MCF 10A (cell line): ENCODE data around the gene FAM209A. TPM values are rescaled to one million over a fixed set of nuclear protein-coding genes. Genes with fewer than 3 reads are reported as not detected.

Source experiments
- BruUV-seq: library from RNA; stranded (reverse); fragments of 400-500 nt; replicated peaks from 2 replicates; lab custom pipeline; 2021; lab: Mats Ljungman, UMichigan
- CTCF ChIA-PET: fragments of 300-600 bp; sonication (Branson Sonifier 250); formaldehyde crosslinking; extraction: SDS; loops from one replicate; lab custom pipeline; 2021; ENCODE audit warnings: antibody characterized with exemption, inconsistent platforms; lab: Yijun Ruan, JAX
- POLR2A ChIA-PET: fragments of 300-600, 350-650 bp; sonication (Branson Sonifier 250); formaldehyde crosslinking; extraction: SDS; loops from one replicate; lab custom pipeline; 2020; ENCODE audit warnings: antibody characterized with exemption, inconsistent platforms; lab: Yijun Ruan, JAX
- DNase-seq: peaks from one replicate; pipeline ENCODE4 v3.0.0-alpha.2; 2018; ENCODE audit not compliant: unreplicated experiment
- H3K27ac Mint-ChIP-seq: one replicate; pipeline ENCODE4 v1.8.0; 2022; ENCODE audit warnings: mild to moderate bottlenecking, low read depth, mixed read lengths; ENCODE audit not compliant: unreplicated experiment
- H3K27me3 Mint-ChIP-seq: one replicate; pipeline ENCODE4 v1.8.0; 2022; ENCODE audit warnings: mixed read lengths; ENCODE audit not compliant: insufficient read depth, unreplicated experiment
- H3K36me3 Mint-ChIP-seq: one replicate; pipeline ENCODE4 v1.8.0; 2022; ENCODE audit warnings: mild to moderate bottlenecking, moderate library complexity, mixed read lengths; ENCODE audit not compliant: insufficient read depth, unreplicated experiment
- H3K4me1 Mint-ChIP-seq: one replicate; pipeline ENCODE4 v1.8.0; 2022; ENCODE audit warnings: mixed read lengths; ENCODE audit not compliant: insufficient read depth, unreplicated experiment
- H3K4me3 Mint-ChIP-seq: one replicate; pipeline ENCODE4 v1.8.0; 2022; ENCODE audit warnings: mild to moderate bottlenecking, moderate library complexity, mixed read lengths; ENCODE audit not compliant: unreplicated experiment
- H3K9me3 Mint-ChIP-seq: one replicate; pipeline ENCODE4 v1.8.0; 2022; ENCODE audit warnings: mixed read lengths; ENCODE audit not compliant: unreplicated experiment
- CTCF ChIP-seq: fragments of 200-600 bp; IDR thresholded peaks from one replicate; pipeline ENCODE4 v1.8.0; 2022; ENCODE audit warnings: antibody characterized with exemption, mild to moderate bottlenecking; ENCODE audit not compliant: unreplicated experiment
- intact Hi-C: fragments of 100-400 bp; cut with micrococcal nuclease; formaldehyde crosslinking; loops from 2 replicates; pipeline ENCODE4 v1.14.1; 2022
- total RNA-seq: library from RNA; stranded (reverse); gene quantifications from 2 replicates; pipeline ENCODE4 v1.2.3, GENCODE V29; 2022

FAM209A gene
- total RNA-seq, 1 experiment from 2014 or later: not detected

GRCh38 chr20:56511926-56512325 is 12.6 kb upstream of the FAM209A start:
- H3K27ac Mint-ChIP-seq: no peak overlapping the region
- intact Hi-C loops: no loop called here
- H3K36me3 Mint-ChIP-seq: peaks cover 38% of the 10 kb centered on the region
- ChIA-PET POLR2A (no interaction called here), CTCF (interaction anchor here (0.6 to 0.7 kb wide), 3 partner anchors 39 to 462 kb away, joined by 3 to 5 read pairs (median 4); no protein-coding TSS in a partner anchor)
- no TSS peak for BruUV-seq
- H3K9me3 Mint-ChIP-seq: no peaks in the 10 kb centered on the region
- no peaks in the 10 kb centered on the region for H3K4me1 Mint-ChIP-seq
- TF ChIP-seq CTCF: no peak
- no peak overlapping the region for H3K4me3 Mint-ChIP-seq
- no peaks in the 10 kb centered on the region for H3K27me3 Mint-ChIP-seq
- DNase-seq: no peak

GRCh38 chr20:56513161-56514150 is 11.1 kb upstream of the FAM209A start:
- no peak overlapping the region for H3K4me3 Mint-ChIP-seq
- H3K9me3 Mint-ChIP-seq: no peaks in the 10 kb centered on the region
- TF ChIP-seq CTCF: no peak
- H3K36me3 Mint-ChIP-seq: peaks cover 49% of the 10 kb centered on the region
- no peak for DNase-seq
- CTCF ChIA-PET: interaction anchor here (0.7 to 0.9 kb wide), 2 partner anchors 67 to 455 kb away, joined by 3 to 5 read pairs; no protein-coding TSS in a partner anchor
- BruUV-seq: no TSS peak
- POLR2A ChIA-PET: no interaction called here
- no peaks in the 10 kb centered on the region for H3K27me3 Mint-ChIP-seq
- no peaks in the 10 kb centered on the region for H3K4me1 Mint-ChIP-seq
- H3K27ac Mint-ChIP-seq: no peak overlapping the region
- intact Hi-C loops: no loop called here

GRCh38 chr20:56516631-56517030 is 7.9 kb upstream of the FAM209A start:
- ChIA-PET CTCF (interaction anchor here (0.7 to 1.9 kb wide), 8 partner anchors 11 to 1840 kb away, joined by 3 to 13 read pairs (median 6); partner anchors contain the start of gene MC3R), POLR2A (interaction anchor here (0.7 to 1.1 kb wide), 2 partner anchors 71 to 320 kb away, joined by 3 read pairs; no protein-coding TSS in a partner anchor)
- no peaks in the 10 kb centered on the region for H3K27me3 Mint-ChIP-seq
- no TSS peak for BruUV-seq
- no peak overlapping the region for H3K27ac Mint-ChIP-seq
- H3K4me3 Mint-ChIP-seq: no peak overlapping the region
- peaks cover 70% of the 10 kb centered on the region for H3K36me3 Mint-ChIP-seq
- no peaks in the 10 kb centered on the region for H3K4me1 Mint-ChIP-seq
- intact Hi-C loops: loop anchor here (1.0 kb wide), 2 partner anchors 116 to 314 kb away; no protein-coding TSS in a partner anchor
- peaks cover 5% of the 10 kb centered on the region for H3K9me3 Mint-ChIP-seq
- no peak for DNase-seq
- TF ChIP-seq CTCF: no peak

GRCh38 chr20:56517211-56517610 is 7.3 kb upstream of the FAM209A start:
- Mint-ChIP-seq H3K4me3 (no peak overlapping the region), H3K4me1 (no peaks in the 10 kb centered on the region), H3K36me3 (peaks cover 74% of the 10 kb centered on the region), H3K27me3 (no peaks in the 10 kb centered on the region), H3K27ac (no peak overlapping the region), H3K9me3 (peaks cover 5% of the 10 kb centered on the region)
- intact Hi-C loops: no loop called here
- CTCF ChIA-PET: interaction anchor here (1.9 kb wide), 1 partner anchor 269 kb away, joined by 5 read pairs; the partner anchor contains the start of gene MC3R
- DNase-seq: no peak
- POLR2A ChIA-PET: interaction anchor here (1.1 kb wide), 1 partner anchor 70 kb away, joined by 3 read pairs; no protein-coding TSS in a partner anchor
- TF ChIP-seq CTCF: no peak
- BruUV-seq: no TSS peak
